Measurements from ENCODE around the gene ANKRD34A.

The ANKRD34A gene

GRCh38 chr1:146012703-146013558 lies 48.6 kb upstream of the ANKRD34A start (continued):
- no peak for TF ChIP-seq ZBTB44 (tag by site-specific recombination; IDR thresholded peaks at IDR 0.05)
- no peak for TF ChIP-seq TSHZ1 (tag by site-specific recombination; IDR thresholded peaks at IDR 0.05; ENCODE audit: borderline replicate concordance)
- peak; percentile 73 for TF ChIP-seq CTCF (tag by site-specific recombination; IDR thresholded peaks at IDR 0.05)
- no peak for TF ChIP-seq ZNF792 (tag by site-specific recombination; IDR thresholded peaks at IDR 0.05)
- no peak for TF ChIP-seq ZNF473 (tag by site-specific recombination; IDR thresholded peaks at IDR 0.05)
- TF ChIP-seq, protein P1, sequence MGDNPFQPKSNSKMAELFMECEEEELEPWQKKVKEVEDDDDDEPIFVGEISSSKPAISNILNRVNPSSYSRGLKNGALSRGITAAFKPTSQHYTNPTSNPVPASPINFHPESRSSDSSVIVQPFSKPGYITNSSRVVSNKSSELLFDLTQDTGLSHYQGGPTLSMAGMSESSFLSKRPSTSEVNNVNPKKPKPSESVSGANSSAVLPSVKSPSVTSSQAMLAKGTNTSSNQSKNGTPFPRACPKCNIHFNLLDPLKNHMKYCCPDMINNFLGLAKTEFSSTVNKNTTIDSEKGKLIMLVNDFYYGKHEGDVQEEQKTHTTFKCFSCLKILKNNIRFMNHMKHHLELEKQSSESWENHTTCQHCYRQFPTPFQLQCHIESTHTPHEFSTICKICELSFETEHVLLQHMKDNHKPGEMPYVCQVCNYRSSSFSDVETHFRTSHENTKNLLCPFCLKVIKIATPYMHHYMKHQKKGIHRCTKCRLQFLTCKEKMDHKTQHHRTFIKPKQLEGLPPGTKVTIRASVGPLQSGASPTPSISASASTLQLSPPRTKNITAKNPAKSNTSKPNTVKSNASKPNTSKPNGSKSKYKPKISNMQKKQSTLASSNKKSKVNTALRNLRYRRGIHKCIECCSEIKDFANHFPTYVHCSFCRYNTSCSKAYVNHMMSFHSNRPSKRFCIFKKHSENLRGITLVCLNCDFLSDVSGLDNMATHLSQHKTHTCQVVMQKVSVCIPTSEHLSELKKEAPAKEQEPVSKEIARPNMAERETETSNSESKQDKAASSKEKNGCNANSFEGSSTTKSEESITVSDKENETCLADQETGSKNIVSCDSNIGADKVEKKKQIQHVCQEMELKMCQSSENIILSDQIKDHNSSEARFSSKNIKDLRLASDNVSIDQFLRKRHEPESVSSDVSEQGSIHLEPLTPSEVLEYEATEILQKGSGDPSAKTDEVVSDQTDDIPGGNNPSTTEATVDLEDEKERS (tag by site-specific recombination; IDR thresholded peaks at IDR 0.05) = no peak
- TF ChIP-seq ZNF19 (tag by site-specific recombination; IDR thresholded peaks at IDR 0.05; ENCODE audit: low read depth) = no peak
- peak; percentile 66 for TF ChIP-seq ZNF366 (tag by site-specific recombination; conservative IDR thresholded peaks at IDR 0.05)
- no peak for TF ChIP-seq ZNF404 (tag by site-specific recombination; IDR thresholded peaks at IDR 0.05)
- TF ChIP-seq ZEB2 (tag by site-specific recombination; IDR thresholded peaks at IDR 0.05) = no peak
- no peak for TF ChIP-seq ZBTB1 (tag by site-specific recombination; IDR thresholded peaks at IDR 0.05)
- TF ChIP-seq REST (tag by site-specific recombination; IDR thresholded peaks at IDR 0.05) = no peak
- TF ChIP-seq ZFP69B (tag by site-specific recombination; IDR thresholded peaks at IDR 0.05) = no peak
- TF ChIP-seq ZNF221 (tag by site-specific recombination; IDR thresholded peaks at IDR 0.05; ENCODE audit: borderline replicate concordance) = no peak
- no peak for TF ChIP-seq ZNF747 (tag by site-specific recombination; IDR thresholded peaks at IDR 0.05)
- TF ChIP-seq ZBTB10 (tag by site-specific recombination; IDR thresholded peaks at IDR 0.05) = no peak
- TF ChIP-seq OSR2 (tag by site-specific recombination; IDR thresholded peaks at IDR 0.05) = no peak
- no peak for TF ChIP-seq ZNF501 (tag by site-specific recombination; IDR thresholded peaks at IDR 0.05)
- TF ChIP-seq ZNF394 (tag by site-specific recombination; IDR thresholded peaks at IDR 0.05; ENCODE audit: borderline replicate concordance) = peak; percentile 39
- TF ChIP-seq SCRT1 (tag by site-specific recombination; IDR thresholded peaks at IDR 0.05; ENCODE audit: borderline replicate concordance) = no peak
